Measurements from ENCODE around the gene CAPN13. TPM values are rescaled to one million over a fixed set of nuclear protein-coding genes. Genes with fewer than 3 reads are reported as not detected.

CAPN13 gene
- total and polyA plus RNA-seq, 4 experiments from 2014 or later, result not detected

GRCh38 chr2:30736461-30737325 lies 70.6 kb downstream of the CAPN13 start:
- Histone ChIP-seq H3K27me3 (ENCODE audit: insufficient read depth, low read length) (peaks cover 5% of the 10 kb centered on the region), H3K27ac (ENCODE audit: low read depth, low read length) (no peak overlapping the region), H3K4me3 (ENCODE audit: low read length in 2 of 2) (no peak overlapping the region), H3K4me1 (ENCODE audit: insufficient read depth, low read length) (no peaks in the 10 kb centered on the region), H3K36me3 (ENCODE audit: insufficient read depth, low read length) (no peaks in the 10 kb centered on the region), H3K9me3 (ENCODE audit: control insufficient read depth in 1 of 2, low read length in 2 of 2) (no peaks in the 10 kb centered on the region)
- ChIA-PET CTCF (ENCODE audit: partially characterized antibody) (no interaction called here), POLR2A (ENCODE audit: partially characterized antibody) (no interaction called here)
- DNase-seq, result no peak
- no peaks in the 10 kb centered on the region for H3K4me1 Mint-ChIP-seq
- H3K9me3 Mint-ChIP-seq, result no peaks in the 10 kb centered on the region
- no peak overlapping the region for H3K4me3 Mint-ChIP-seq
- no peaks in the 10 kb centered on the region for H3K36me3 Mint-ChIP-seq
- no peak overlapping the region for H3K27ac Mint-ChIP-seq
- peaks cover 4 to 17% of the 10 kb centered on the region in 2 donors for H3K27me3 Mint-ChIP-seq
- intact Hi-C loops (cut with micrococcal nuclease), result no loop called here

GRCh38 chr2:30733876-30734520 lies 73.2 kb downstream of the CAPN13 start:
- Mint-ChIP-seq H3K4me3 (no peak overlapping the region), H3K27me3 (peaks cover 4 to 13% of the 10 kb centered on the region in 2 donors), H3K9me3 (no peaks in the 10 kb centered on the region), H3K4me1 (no peaks in the 10 kb centered on the region), H3K36me3 (no peaks in the 10 kb centered on the region), H3K27ac (no peak overlapping the region)
- Histone ChIP-seq H3K9me3 (ENCODE audit: control insufficient read depth in 1 of 2, low read length in 2 of 2) (no peaks in the 10 kb centered on the region), H3K36me3 (ENCODE audit: insufficient read depth, low read length) (no peaks in the 10 kb centered on the region), H3K4me3 (ENCODE audit: low read length in 2 of 2) (no peak overlapping the region), H3K27me3 (ENCODE audit: insufficient read depth, low read length) (peaks cover 5% of the 10 kb centered on the region), H3K27ac (ENCODE audit: low read depth, low read length) (no peak overlapping the region), H3K4me1 (ENCODE audit: insufficient read depth, low read length) (no peaks in the 10 kb centered on the region)
- no peak for DNase-seq
- intact Hi-C loops (cut with micrococcal nuclease), result no loop called here
- CTCF ChIA-PET (ENCODE audit: partially characterized antibody), result interaction anchor here (1.0 kb wide), 1 partner anchor 22 kb away, joined by 4 read pairs; no protein-coding TSS in a partner anchor
- POLR2A ChIA-PET (ENCODE audit: partially characterized antibody), result no interaction called here

GRCh38 chr2:30732876-30733275 lies 74.4 kb downstream of the CAPN13 start:
- no peak overlapping the region for H3K27ac Mint-ChIP-seq
- H3K9me3 Mint-ChIP-seq, result no peaks in the 10 kb centered on the region
- H3K4me3 ChIP-seq (ENCODE audit: low read length in 2 of 2), result no peak overlapping the region
- no peaks in the 10 kb centered on the region for H3K4me1 Mint-ChIP-seq
- no peak overlapping the region for H3K4me3 Mint-ChIP-seq
- H3K36me3 Mint-ChIP-seq, result no peaks in the 10 kb centered on the region
- POLR2A ChIA-PET (ENCODE audit: partially characterized antibody), result no interaction called here
- peaks cover 2 to 8% of the 10 kb centered on the region in 2 donors for H3K27me3 Mint-ChIP-seq
- peaks cover 5% of the 10 kb centered on the region for H3K27me3 ChIP-seq (ENCODE audit: insufficient read depth, low read length)
- DNase-seq, result no peak
- no peak overlapping the region for H3K27ac ChIP-seq (ENCODE audit: low read depth, low read length)
- H3K36me3 ChIP-seq (ENCODE audit: insufficient read depth, low read length), result no peaks in the 10 kb centered on the region
- intact Hi-C loops (cut with micrococcal nuclease), result no loop called here
- H3K4me1 ChIP-seq (ENCODE audit: insufficient read depth, low read length), result no peaks in the 10 kb centered on the region
- H3K9me3 ChIP-seq (ENCODE audit: control insufficient read depth in 1 of 2, low read length in 2 of 2), result no peaks in the 10 kb centered on the region
- CTCF ChIA-PET (ENCODE audit: partially characterized antibody), result interaction anchor here (1.0 to 2.0 kb wide), 2 partner anchors 10 to 21 kb away, joined by 4 to 6 read pairs; no protein-coding TSS in a partner anchor

GRCh38 chr2:30732376-30732775 lies 74.9 kb downstream of the CAPN13 start:
- DNase-seq, result no peak
- Histone ChIP-seq H3K4me3 (ENCODE audit: low read length in 2 of 2) (no peak overlapping the region), H3K27ac (ENCODE audit: low read depth, low read length) (no peak overlapping the region), H3K36me3 (ENCODE audit: insufficient read depth, low read length) (no peaks in the 10 kb centered on the region), H3K27me3 (ENCODE audit: insufficient read depth, low read length) (peaks cover 5% of the 10 kb centered on the region), H3K4me1 (ENCODE audit: insufficient read depth, low read length) (no peaks in the 10 kb centered on the region), H3K9me3 (ENCODE audit: control insufficient read depth in 1 of 2, low read length in 2 of 2) (no peaks in the 10 kb centered on the region)
- intact Hi-C loops (cut with micrococcal nuclease), result no loop called here
- ChIA-PET CTCF (ENCODE audit: partially characterized antibody) (interaction anchor here (2.0 kb wide), 1 partner anchor 10 kb away, joined by 6 read pairs; no protein-coding TSS in a partner anchor), POLR2A (ENCODE audit: partially characterized antibody) (no interaction called here)
- Mint-ChIP-seq H3K36me3 (no peaks in the 10 kb centered on the region), H3K4me1 (no peaks in the 10 kb centered on the region), H3K4me3 (no peak overlapping the region), H3K27me3 (peaks cover 4% of the 10 kb centered on the region in 2 donors), H3K27ac (no peak overlapping the region), H3K9me3 (no peaks in the 10 kb centered on the region)

GRCh38 chr2:30731706-30732105 lies 75.5 kb downstream of the CAPN13 start:
- H3K36me3 Mint-ChIP-seq, result no peaks in the 10 kb centered on the region
- no peak overlapping the region for H3K27ac ChIP-seq (ENCODE audit: low read depth, low read length)
- no peak overlapping the region for H3K4me3 Mint-ChIP-seq
- H3K9me3 ChIP-seq (ENCODE audit: control insufficient read depth in 1 of 2, low read length in 2 of 2), result no peaks in the 10 kb centered on the region
- no peak overlapping the region for H3K4me3 ChIP-seq (ENCODE audit: low read length in 2 of 2)
- H3K4me1 ChIP-seq (ENCODE audit: insufficient read depth, low read length), result no peaks in the 10 kb centered on the region
- H3K9me3 Mint-ChIP-seq, result no peaks in the 10 kb centered on the region
- no peaks in the 10 kb centered on the region for H3K4me1 Mint-ChIP-seq
- no peak overlapping the region for H3K27ac Mint-ChIP-seq
- intact Hi-C loops (cut with micrococcal nuclease), result no loop called here
- peaks cover 5% of the 10 kb centered on the region for H3K27me3 ChIP-seq (ENCODE audit: insufficient read depth, low read length)
- no peak for DNase-seq
- ChIA-PET POLR2A (ENCODE audit: partially characterized antibody) (no interaction called here), CTCF (ENCODE audit: partially characterized antibody) (interaction anchor here (1.8 to 2.0 kb wide), 2 partner anchors 9 to 18 kb away, joined by 4 to 6 read pairs; no protein-coding TSS in a partner anchor)
- peaks cover 4 to 7% of the 10 kb centered on the region in 2 donors for H3K27me3 Mint-ChIP-seq
- no peaks in the 10 kb centered on the region for H3K36me3 ChIP-seq (ENCODE audit: insufficient read depth, low read length)

- DNase-seq, result no peak
- no peak overlapping the region for H3K4me3 Mint-ChIP-seq
- intact Hi-C loops (cut with micrococcal nuclease), result no loop called here
- Histone ChIP-seq H3K36me3 (ENCODE audit: insufficient read depth, low read length) (no peaks in the 10 kb centered on the region), H3K4me3 (ENCODE audit: low read length in 2 of 2) (no peak overlapping the region), H3K9me3 (ENCODE audit: control insufficient read depth in 1 of 2, low read length in 2 of 2) (no peaks in the 10 kb centered on the region), H3K27me3 (ENCODE audit: insufficient read depth, low read length) (peaks cover 5% of the 10 kb centered on the region), H3K4me1 (ENCODE audit: insufficient read depth, low read length) (no peaks in the 10 kb centered on the region), H3K27ac (ENCODE audit: low read depth, low read length) (no peak overlapping the region)
- H3K36me3 Mint-ChIP-seq, result no peaks in the 10 kb centered on the region
- POLR2A ChIA-PET (ENCODE audit: partially characterized antibody), result no interaction called here
- H3K27ac Mint-ChIP-seq, result no peak overlapping the region
- no peaks in the 10 kb centered on the region for H3K4me1 Mint-ChIP-seq
- CTCF ChIA-PET (ENCODE audit: partially characterized antibody), result interaction anchor here (1.6 to 2.0 kb wide), 3 partner anchors 9 to 19 kb away, joined by 4 to 7 read pairs (median 6); no protein-coding TSS in a partner anchor
- H3K9me3 Mint-ChIP-seq, result no peaks in the 10 kb centered on the region
- H3K27me3 Mint-ChIP-seq, result peaks cover 4 to 5% of the 10 kb centered on the region in 2 donors
Measured at GRCh38 chr2:30730736-30731647, 76.3 kb downstream of the CAPN13 start.

GRCh38 chr2:30729031-30729430 lies 78.2 kb downstream of the CAPN13 start:
- H3K27me3 Mint-ChIP-seq, result peaks cover 4 to 14% of the 10 kb centered on the region in 2 donors
- Histone ChIP-seq H3K4me1 (ENCODE audit: insufficient read depth, low read length) (no peaks in the 10 kb centered on the region), H3K4me3 (ENCODE audit: low read length in 2 of 2) (no peak overlapping the region), H3K9me3 (ENCODE audit: control insufficient read depth in 1 of 2, low read length in 2 of 2) (no peaks in the 10 kb centered on the region), H3K27me3 (ENCODE audit: insufficient read depth, low read length) (peaks cover 12% of the 10 kb centered on the region), H3K36me3 (ENCODE audit: insufficient read depth, low read length) (no peaks in the 10 kb centered on the region), H3K27ac (ENCODE audit: low read depth, low read length) (no peak overlapping the region)
- ChIA-PET POLR2A (ENCODE audit: partially characterized antibody) (no interaction called here), CTCF (ENCODE audit: partially characterized antibody) (no interaction called here)
- no peaks in the 10 kb centered on the region for H3K36me3 Mint-ChIP-seq
- no peak for DNase-seq
- intact Hi-C loops (cut with micrococcal nuclease), result no loop called here
- H3K9me3 Mint-ChIP-seq, result no peaks in the 10 kb centered on the region
- no peak overlapping the region for H3K4me3 Mint-ChIP-seq
- H3K4me1 Mint-ChIP-seq, result no peaks in the 10 kb centered on the region
- H3K27ac Mint-ChIP-seq, result no peak overlapping the region

Measured in CD4-positive, alpha-beta memory T cell (primary cell).